ENCODE results near the gene MROH2B. TPM values are rescaled to one million over a fixed set of nuclear protein-coding genes. Genes with fewer than 3 reads are reported as not detected.

MROH2B gene
- total and polyA plus RNA-seq, 2 of the 13 experiments (the other 11 are each of a cell fraction or from before 2014, with no cell fraction given): not detected

DNA sequence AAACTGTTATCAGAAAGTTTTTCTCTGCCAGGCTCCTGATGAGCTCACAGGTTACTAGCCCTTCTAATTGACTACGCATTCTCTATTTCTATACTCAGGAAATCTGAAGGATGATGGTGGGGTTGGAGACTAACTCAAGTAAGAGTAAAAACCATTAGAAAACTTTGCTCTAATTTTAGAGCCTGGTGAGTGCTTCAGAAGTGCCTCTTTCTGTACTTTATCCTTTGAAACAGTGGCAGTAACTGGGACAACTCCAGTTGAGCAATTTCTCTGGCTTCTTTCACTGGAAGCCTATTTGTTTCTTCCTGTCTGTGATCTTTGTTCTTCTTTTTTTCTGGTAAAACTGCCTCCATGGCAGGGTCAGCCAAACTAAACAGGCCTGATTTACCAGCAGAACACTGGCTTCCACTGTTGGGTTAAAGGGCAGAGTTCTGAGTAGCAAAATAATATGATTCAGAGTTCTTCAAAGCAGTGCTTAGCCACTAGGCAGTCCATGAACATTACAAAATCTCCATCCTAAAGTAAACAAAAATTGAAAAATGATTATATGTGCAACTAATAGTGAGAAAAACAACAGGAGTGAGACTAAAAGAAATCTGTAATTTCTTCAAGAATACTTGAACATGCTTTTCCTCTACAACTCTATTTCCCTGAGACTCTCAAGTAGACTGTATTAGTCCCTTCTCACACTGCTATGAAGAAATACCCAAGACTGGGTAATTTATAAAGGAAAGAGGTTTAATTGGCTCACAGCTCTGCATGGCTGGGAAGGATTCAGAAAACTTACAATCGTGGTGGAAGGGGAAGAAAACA lies 79.8 kb downstream of the MROH2B start (continued):
- TF ChIP-seq DMTF1 (CRISPR knock-in tag; IDR thresholded peaks at IDR 0.05) (no peak), KDM1A (CRISPR knock-in tag; IDR thresholded peaks at IDR 0.05) (no peak), NONO (IDR thresholded peaks at IDR 0.05) (no peak), NONO (CRISPR knock-in tag; conservative IDR thresholded peaks at IDR 0.05) (0 out of 2 replicates have a peak, but pooled peaks have one; percentile 38), JUN (CRISPR knock-in tag; IDR thresholded peaks at IDR 0.05) (0 out of 2 replicates have a peak, but pooled peaks have one; percentile 17), GFI1 (CRISPR knock-in tag; IDR thresholded peaks at IDR 0.05; ENCODE audit: borderline replicate concordance) (peak; percentile 96), ZNF704 (CRISPR knock-in tag; IDR thresholded peaks at IDR 0.05; ENCODE audit: borderline replicate concordance) (no peak), DR1 (CRISPR knock-in tag; IDR thresholded peaks at IDR 0.05) (no peak), ZNF280B (CRISPR knock-in tag; IDR thresholded peaks at IDR 0.05; ENCODE audit: borderline replicate concordance) (no peak), ZMYM3 (CRISPR knock-in tag; IDR thresholded peaks at IDR 0.05) (peak; percentile 67; the same call in 1 of the 2 replicates), SIX4 (CRISPR knock-in tag; IDR thresholded peaks at IDR 0.05) (peak; percentile 51; the same call in 1 of the 2 replicates), CEBPG (CRISPR knock-in tag; IDR thresholded peaks at IDR 0.05) (peak; percentile 96), HHEX (CRISPR knock-in tag; IDR thresholded peaks at IDR 0.05) (no peak), ZNF264 (CRISPR knock-in tag; IDR thresholded peaks at IDR 0.05) (peak; percentile 76), CBX5 (CRISPR knock-in tag; IDR thresholded peaks at IDR 0.05; ENCODE audit: borderline replicate concordance) (0 out of 2 replicates have a peak, but pooled peaks have one; percentile 40), ZNF839 (CRISPR knock-in tag; IDR thresholded peaks at IDR 0.05; ENCODE audit: borderline replicate concordance) (no peak), PHF21A (CRISPR knock-in tag; IDR thresholded peaks at IDR 0.05) (peak; percentile 94), ZSCAN29 (CRISPR knock-in tag; conservative IDR thresholded peaks at IDR 0.05) (0 out of 2 replicates have a peak, but pooled peaks have one; percentile 60), TBP (CRISPR knock-in tag; IDR thresholded peaks at IDR 0.05) (no peak), ZNF766 (CRISPR knock-in tag; IDR thresholded peaks at IDR 0.05; ENCODE audit: borderline replicate concordance) (no peak), ZNF652 (CRISPR knock-in tag; IDR thresholded peaks at IDR 0.05; ENCODE audit: borderline replicate concordance, low read depth) (peak; percentile 63; the same call in 1 of the 2 replicates), ZNF20 (CRISPR knock-in tag; IDR thresholded peaks at IDR 0.05) (no peak), ZNF615 (CRISPR knock-in tag; IDR thresholded peaks at IDR 0.05; ENCODE audit: borderline replicate concordance) (no peak)
- TF ChIP-seq, protein P1, sequence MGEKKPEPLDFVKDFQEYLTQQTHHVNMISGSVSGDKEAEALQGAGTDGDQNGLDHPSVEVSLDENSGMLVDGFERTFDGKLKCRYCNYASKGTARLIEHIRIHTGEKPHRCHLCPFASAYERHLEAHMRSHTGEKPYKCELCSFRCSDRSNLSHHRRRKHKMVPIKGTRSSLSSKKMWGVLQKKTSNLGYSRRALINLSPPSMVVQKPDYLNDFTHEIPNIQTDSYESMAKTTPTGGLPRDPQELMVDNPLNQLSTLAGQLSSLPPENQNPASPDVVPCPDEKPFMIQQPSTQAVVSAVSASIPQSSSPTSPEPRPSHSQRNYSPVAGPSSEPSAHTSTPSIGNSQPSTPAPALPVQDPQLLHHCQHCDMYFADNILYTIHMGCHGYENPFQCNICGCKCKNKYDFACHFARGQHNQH (CRISPR knock-in tag; IDR thresholded peaks at IDR 0.05): peak; percentile 78

All from HepG2 (cell line).